Activated CD4-positive, CD25-positive, alpha-beta regulatory T cell (primary cell): ENCODE measurements around the gene SETD5.

Source experiments
- DNase-seq, 4 experiments: peaks; one replicate each; lab custom pipeline; 2025; lab: John Stamatoyannopoulos, UW

SETD5 gene, protein sequence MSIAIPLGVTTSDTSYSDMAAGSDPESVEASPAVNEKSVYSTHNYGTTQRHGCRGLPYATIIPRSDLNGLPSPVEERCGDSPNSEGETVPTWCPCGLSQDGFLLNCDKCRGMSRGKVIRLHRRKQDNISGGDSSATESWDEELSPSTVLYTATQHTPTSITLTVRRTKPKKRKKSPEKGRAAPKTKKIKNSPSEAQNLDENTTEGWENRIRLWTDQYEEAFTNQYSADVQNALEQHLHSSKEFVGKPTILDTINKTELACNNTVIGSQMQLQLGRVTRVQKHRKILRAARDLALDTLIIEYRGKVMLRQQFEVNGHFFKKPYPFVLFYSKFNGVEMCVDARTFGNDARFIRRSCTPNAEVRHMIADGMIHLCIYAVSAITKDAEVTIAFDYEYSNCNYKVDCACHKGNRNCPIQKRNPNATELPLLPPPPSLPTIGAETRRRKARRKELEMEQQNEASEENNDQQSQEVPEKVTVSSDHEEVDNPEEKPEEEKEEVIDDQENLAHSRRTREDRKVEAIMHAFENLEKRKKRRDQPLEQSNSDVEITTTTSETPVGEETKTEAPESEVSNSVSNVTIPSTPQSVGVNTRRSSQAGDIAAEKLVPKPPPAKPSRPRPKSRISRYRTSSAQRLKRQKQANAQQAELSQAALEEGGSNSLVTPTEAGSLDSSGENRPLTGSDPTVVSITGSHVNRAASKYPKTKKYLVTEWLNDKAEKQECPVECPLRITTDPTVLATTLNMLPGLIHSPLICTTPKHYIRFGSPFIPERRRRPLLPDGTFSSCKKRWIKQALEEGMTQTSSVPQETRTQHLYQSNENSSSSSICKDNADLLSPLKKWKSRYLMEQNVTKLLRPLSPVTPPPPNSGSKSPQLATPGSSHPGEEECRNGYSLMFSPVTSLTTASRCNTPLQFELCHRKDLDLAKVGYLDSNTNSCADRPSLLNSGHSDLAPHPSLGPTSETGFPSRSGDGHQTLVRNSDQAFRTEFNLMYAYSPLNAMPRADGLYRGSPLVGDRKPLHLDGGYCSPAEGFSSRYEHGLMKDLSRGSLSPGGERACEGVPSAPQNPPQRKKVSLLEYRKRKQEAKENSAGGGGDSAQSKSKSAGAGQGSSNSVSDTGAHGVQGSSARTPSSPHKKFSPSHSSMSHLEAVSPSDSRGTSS (N-terminal part only)

DNA sequence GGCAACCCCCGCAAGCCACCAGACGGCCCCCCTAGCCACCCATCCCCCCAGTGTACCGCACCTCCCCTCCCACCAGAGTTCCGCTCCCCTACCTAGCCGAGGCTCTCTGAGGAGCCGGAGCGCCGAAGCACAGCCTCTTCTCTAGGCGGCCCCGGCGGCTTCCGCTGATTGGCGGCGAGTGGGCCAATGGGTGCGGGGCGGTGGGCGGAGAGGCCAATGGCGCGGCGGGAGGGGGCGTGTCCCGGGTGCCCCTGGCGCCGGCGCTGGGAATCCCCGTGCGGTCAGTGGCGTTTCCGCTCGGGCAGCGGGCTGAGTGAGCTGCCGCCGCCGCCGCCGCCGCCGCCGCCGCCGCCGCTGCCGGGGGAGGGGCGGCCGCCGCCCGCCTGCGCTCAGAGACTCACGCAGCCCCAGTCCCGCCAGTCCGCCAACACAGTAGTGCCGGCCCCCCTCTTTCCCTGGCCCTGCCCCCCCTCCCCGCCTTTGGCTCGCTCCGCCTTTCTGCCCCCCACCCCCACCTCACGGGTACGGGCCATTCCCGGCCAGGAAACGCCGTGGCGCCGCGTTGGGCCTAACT lies at the start of gene SETD5:
SETD5 (plus strand) TSS at position 284 of the 574 bp plus-strand sequence. CDS start 31,324 bp downstream, outside the sequence.
- peak; percentile 99 for DNase-seq

DNA sequence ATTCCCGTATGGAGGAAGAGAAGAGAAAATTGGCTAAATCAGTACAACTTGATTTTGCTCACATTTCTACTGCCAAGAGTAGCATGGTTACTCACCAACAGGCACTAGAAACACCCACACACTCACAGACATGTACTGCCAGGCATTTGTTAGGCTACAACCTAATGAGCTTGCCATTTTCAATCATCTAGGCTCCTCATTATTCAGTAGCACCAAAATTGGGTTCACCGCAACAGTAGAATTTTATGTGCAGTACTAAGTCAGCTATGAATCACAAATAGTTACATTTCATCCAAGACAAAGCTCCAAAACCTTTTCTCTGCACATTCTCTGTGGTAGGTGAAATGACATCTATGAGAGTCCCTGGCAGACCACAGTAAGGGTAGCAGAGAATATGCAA lies 49.5 kb upstream of the SETD5 start:
- DNase-seq = no peak

DNA sequence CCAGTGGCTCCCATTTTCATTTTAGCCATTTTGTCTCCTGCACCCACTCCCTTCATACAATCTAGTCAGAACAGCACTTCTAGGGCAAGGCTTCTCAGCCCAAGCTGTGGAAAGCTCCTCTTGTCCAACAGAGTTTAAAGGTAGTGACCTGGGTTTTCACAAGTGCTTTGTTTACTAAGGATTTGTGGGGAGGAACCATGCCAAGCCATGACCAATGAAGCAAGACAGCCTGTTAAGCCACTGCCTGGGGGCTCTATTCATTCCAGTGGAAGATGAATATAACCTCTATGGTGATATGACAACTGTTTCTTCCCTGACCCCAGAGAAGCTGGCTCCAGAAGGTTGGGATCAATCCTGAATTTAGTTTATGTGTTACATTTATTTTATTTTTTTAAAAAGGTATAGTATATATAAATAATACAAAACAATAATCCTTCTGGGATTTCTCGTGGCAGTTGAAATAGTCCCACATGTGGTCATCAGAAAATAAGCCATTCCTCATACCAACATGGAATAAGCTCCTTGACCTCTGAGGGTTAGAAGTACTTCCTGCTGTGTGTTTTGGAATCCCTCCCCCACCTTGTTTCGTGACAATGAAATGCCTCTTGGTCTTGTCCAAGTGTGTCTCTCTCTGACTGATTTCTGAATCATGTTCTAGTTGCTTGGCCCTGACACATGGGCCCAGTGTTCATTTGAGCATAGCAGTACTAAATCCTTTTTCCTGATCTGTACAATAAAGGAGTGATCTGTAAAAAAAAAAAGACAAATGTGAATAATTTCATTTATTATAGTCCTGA lies 47.9 kb upstream of the SETD5 start:
- no peak for DNase-seq

DNA sequence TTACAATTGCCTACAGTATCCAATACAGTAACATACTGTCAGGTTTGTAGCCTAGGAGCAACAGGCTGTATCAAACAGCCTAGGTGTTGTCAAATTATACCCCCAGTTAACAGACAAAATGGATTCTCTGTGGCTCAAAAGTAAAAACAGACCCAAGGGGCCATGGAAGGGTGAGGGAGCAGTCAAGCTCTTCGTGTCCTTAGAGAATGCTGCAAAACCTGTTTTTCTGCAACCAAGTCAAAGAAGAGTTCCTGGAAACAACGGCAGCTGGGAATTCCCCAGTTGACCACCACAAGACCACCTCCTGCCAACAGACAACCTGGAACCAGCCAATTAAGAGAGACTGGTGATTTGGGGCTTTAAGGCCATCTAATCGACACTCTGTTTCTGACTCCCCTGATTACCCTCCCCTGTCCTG lies 45.7 kb upstream of the SETD5 start:
- no peak for DNase-seq

DNA sequence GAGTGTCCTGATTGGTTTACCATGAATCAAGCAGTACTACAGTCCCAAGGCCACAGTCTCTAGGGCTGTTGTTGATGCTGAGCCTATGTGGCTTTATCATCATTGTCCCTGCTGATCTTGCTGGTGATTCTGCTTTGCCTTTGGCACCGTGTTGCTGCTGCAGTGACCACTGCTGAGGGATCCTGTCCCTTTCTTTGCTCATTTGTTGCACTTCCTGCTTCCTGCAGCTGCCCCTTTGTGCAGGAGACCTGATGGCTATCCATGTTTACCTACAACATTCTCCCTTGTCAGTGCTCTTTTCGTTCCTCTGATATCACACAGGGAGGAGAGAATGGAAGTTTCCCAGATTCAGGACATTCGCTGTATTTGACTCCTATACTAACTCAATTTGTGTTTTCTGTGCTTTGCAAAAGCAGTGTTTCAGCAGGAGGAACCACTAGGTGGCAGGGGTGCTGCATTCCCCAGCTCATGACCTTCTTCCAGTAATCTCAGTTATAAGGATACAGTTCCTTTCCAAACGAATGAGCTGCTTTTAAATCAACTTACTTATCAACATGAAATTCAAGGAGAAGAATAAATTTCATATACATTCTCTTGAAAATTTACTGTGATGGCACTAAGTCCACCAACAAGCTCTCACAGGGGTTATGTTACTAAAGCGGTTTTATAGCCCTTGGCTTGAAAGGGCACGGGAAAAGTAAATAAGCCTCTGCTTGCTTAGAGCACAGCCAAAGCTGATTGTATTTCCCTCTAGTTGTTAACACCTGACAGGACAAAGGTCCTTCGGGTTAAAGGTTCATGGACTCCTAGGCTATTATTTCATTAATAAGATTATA lies 44.3 kb upstream of the SETD5 start:
- peak; percentile 4 to 34 (median 16) for DNase-seq

DNA sequence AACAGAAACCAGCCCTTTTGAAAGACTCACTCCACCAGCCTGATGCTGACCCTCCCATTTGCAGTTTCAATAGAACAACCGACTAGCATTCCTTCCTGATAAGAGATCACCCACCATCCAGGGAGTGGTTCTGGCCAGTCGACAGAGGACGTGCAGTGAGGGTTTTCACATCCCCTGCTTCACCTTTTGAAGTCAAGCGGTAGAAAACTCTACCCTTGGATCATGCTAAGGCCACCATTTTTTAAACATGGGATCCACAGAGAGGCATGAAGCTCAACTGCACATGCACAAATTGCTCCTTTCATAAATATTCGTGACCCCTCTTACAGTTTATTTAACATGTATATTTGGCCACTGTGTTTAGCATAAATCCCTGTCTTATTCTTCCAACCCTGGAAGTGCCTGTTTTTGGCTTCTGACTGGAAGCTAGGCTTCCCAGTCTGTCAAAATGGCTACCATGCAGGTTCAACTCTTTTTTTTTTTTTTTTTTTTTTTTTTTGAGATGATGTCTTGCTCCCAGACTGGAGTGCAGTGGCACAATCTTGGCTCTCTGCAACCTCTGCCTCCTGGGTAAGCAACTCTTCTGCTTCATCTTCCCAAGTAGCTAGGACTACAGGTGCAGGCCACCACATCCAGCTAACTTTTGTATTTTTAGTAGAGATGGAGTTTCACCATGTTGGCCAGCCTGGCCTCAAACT lies 35.6 kb upstream of the SETD5 start:
- no peak for DNase-seq

DNA sequence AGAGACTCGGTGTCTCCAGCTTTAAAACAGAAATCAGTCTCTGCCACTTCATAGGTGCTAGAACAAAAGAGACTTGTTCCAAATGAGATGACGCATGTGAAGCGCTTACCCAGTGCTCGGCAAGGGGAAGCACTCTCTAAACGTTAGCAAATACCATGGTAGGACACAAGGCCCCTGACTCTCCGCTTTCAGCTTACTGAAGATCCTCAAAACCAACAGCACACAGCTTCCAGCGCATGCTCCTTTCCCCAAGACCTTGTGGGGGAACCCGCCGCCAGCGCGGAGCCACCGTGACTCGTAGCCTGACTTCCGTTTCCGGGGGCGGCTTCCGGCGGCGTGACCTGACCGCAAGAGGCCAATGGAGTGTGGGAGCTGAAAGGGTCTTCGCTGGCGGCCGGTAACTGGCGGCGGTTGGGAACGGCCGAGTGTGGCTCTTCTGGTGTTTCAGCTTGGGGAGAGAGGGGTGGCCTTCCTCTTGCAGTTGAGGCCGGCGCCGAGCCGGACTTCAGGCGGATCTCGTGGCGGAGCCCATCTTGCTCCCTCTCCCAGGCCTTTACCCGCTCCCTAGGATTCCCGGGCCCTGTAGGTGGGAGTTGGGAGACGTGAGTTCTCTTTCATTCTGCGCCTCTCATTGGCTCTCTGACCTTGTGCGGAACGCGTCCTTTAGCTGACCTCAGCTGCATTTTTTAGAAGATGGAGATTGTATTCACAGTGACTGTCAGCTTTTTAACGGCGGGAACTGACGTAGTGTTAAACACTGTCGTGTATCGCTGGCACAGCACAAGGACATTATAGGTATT lies 34.5 kb upstream of the SETD5 start, which contains the start of gene THUMPD3:
THUMPD3 (plus strand) TSS at position 324 of the 800 bp plus-strand sequence. CDS start 2,015 bp downstream, outside the sequence.
- DNase-seq = peak; percentile 83 to 86 (median 84)

DNA sequence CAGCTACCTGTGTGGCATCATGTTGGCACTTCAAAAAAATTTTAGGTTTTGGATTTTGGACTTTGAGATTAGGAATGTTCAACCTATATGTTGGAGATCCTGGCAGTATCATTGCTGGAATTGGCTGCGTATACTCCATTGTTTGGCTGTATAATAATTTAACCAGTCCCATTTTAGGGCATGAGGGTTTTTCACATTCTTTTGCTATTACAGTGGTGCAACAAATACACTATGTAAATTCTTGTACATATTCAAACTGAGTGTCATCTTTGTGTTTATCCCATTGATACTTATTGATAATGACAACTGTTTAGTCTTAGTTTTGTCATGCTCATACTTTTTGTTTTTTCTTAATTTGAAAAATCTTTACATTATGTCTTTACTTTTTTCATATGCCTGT lies 27.9 kb upstream of the SETD5 start:
- DNase-seq = no peak

DNA sequence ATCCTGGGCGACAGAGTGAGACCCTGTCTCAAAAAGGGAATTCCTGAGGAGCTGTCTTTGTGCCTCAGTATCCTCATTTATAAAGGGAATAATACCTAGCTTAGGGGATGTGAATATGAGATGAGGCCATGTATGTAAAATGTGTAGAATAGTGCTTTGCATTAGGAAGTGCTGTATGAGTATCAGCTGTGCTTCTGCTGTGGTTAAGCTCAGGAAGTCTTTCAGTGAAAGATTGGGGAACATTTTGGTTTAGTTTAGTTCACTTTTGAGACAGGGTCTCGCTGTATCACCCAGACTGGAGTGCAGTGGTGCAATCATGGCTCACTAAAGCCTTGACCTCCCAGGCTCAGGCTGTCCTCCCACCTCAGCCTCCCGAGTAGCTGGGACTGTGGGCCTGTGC lies 23.9 kb upstream of the SETD5 start:
- no peak for DNase-seq

DNA sequence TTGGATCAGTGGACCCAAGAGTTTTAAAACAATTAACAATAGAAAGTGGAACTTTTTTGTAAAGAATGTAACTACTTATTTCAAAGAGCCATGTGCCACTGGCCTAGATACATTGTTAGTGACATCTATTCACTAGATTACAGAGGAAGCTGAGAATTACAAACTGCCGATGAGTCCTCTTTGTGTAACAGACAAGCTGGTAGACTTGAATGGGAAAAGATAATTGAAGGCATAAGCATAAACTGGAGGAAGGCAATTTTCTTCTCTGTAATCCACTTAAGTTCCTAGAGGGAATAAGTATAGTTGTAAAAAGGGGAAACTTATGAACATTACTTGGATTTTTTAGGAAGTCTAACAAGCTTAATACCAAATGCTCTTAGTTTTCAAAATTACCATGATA lies 19.4 kb upstream of the SETD5 start:
- DNase-seq = no peak

DNA sequence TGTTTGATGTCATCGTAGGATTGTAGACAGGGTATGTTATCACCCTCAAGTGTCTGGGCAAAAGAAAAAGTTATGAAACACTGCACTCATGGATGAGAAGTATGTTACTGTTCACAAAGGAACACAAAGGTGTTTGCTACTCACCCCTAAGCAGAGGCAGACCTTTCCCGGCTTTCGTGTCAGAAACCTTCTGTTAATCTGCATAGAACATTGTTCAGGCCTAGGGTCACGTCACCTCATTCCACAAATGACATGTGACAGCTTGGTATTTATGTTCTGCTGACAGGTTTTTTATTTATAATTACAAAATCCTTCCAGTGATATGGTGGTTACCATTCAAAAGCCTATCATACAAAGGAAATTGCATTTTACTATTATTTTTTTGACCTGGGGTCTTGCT lies 18.1 kb upstream of the SETD5 start:
- no peak for DNase-seq

DNA sequence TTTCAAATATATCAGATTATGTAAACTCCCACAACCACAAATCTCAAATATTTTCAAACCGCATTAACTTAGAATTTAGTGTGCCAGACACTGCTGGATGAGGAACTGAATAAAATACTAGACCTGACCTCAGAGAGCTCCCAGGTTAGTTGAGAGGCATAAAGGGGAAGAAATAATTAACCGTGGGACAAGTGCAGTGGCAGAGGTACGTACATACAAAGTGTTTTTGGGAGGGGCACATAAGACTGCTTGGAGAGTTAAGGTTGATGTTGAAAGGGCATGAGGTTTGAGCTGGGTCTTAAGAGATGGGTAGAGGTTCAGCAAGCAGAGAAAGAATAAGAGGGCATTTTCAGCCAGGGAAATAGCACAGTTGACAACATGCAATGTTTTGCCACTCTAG lies 17.4 kb upstream of the SETD5 start:
- no peak for DNase-seq

DNA sequence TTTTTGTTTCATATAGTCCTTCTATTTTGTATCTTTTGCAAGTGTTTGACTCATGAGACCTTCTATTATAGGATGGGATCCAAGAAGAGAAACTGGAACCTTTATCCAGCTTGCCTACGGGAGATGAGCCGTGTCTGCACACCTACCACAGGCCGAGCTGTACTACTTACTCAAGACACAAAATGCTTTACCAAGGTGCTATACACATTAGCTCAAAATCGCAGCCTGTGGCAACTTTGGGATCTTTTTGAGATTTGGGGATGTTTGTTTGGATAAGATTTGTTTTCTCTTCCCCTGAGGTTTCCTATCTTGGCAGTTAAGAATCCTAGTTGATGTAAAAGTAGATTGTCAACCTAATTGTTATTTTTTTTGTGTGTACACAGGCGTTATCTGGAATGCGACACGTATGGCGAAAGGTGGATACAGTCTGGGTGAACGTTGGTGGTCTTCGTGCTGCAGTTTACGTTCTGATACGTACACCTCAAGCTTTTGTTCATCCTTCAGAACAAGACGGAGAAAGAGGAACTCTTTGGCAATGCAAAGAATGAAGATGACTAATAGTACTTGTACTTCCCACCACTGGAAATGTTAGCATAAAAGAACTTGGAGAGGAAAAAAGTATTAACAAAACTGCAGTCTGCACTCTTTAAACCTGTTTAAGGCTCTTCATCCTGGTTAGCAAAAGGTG lies 13.1 kb upstream of the SETD5 start:
- no peak for DNase-seq

DNA sequence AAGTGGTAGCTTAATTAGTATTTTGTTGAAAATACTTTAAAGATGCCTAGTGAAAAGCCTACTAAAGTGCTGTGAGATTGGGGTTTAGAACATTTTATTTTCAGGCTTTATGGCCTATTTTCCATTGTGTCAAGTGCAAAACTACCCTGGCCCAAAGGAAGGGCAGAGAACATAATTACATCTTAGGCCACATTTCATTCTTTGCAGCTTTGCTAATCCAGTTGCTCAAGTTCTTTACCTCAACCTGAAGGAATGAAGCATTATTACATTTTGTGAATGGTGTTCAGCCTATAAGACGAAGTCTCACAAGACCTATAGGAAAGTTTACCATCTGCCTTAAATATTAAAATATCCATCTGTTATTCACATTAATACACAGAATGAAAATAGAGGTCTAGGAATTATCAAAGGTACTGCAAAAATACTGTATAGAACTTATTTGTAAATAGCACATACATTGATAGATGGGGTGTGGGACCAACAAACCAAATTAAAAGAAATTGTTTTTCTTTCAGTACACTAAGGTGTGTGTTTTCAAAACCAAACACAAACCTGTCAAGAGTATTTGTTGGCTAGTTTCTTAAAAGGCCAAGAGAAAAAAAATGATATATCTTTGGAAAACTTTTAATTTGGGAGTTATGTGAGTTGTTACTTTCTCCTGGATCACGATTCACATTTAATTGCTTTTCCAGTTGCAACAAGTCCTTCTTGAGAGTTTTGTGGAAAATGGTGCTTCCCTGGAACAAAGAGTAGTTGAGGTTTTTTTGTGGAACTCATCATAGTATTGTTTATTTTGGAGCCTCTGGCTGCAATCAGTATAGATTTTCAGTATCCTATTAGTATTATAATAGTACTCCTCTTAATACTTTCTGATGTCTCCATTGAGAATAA lies 12.0 kb upstream of the SETD5 start:
- DNase-seq = no peak

DNA sequence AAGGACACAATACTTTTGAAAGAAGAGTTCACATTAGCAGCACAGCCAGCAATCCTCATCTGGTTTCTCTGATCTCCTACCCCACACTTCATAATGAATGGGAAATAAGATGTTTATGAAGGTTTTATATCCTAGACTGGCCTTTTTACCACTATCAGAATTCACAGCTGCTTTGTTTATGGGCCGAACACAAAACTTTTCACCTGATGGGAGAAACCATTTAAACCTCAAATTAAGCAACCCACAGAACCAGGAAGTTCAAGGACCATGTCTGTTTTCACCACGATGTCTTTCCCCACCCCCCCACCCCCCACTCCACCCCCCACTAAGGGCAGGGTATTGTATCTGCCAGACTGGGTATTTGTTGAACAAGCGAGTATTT lies 11.3 kb upstream of the SETD5 start:
- no peak for DNase-seq

DNA sequence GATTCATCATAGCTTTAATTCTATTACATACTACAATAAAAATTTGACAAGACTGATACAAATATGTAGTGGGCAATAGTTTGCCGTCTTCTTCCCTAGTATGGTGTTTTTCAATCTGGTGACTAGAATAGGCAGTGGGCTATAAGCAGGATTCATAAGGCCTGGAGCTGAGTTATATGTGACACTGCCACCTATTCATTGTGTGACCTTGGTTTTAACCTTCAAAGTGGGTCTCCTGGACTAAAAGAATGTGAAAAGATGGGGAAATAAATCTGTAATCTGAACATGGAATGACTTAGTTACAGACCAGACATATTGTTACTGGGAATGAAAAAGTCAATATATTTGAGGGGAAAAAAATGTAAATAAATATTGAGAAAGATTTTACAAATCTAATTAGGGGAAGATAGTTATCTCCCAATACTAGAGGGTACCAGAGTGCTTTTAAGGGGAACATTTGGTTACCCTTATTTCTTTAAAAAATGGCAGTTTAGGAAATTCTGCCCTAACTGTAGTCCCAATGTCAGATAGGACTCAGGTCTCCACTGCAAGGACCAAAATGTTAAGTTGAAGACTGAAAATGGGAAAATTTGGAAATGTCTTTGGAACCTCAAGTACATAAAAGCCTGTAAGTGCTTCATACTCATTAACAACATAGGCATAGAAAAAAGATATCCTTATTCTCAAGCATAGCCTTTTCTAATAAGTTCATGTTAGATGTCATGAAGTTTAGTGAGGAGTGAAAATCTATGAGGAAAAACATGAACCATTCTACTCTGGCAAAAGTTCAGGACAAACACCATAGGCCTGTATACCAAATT lies 10.7 kb upstream of the SETD5 start:
- no peak for DNase-seq
